ENCODE measurements around the gene BPGM.

BPGM gene

DNA sequence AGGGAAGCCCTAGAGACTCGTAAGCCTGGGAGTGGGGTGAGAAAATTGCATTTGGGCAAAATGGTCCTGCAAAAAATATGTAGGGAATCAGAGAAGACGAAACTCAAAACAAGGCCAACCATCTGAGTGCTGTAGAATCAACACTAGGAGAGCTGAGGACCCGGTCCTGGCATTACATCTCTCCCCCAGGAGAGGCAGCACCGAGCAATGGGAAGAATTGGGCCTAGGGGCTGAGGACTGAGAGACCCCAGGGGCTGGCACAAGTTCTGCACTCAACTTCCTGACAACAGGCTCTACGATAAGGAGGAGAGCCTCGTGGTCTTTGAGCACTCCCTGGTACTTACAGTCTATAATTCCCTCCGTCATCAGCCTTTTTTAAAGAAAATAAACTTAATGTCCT is 47.6 kb downstream of the BPGM start:
- TF ChIP-seq, protein P1, sequence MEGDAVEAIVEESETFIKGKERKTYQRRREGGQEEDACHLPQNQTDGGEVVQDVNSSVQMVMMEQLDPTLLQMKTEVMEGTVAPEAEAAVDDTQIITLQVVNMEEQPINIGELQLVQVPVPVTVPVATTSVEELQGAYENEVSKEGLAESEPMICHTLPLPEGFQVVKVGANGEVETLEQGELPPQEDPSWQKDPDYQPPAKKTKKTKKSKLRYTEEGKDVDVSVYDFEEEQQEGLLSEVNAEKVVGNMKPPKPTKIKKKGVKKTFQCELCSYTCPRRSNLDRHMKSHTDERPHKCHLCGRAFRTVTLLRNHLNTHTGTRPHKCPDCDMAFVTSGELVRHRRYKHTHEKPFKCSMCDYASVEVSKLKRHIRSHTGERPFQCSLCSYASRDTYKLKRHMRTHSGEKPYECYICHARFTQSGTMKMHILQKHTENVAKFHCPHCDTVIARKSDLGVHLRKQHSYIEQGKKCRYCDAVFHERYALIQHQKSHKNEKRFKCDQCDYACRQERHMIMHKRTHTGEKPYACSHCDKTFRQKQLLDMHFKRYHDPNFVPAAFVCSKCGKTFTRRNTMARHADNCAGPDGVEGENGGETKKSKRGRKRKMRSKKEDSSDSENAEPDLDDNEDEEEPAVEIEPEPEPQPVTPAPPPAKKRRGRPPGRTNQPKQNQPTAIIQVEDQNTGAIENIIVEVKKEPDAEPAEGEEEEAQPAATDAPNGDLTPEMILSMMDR (IDR thresholded peaks at IDR 0.05) = peak; percentile 9 to 29
- no peak overlapping the region for H3K4me3 ChIP-seq
- no peaks in the 10 kb centered on the region for H3K36me3 ChIP-seq
- no peaks in the 10 kb centered on the region for H3K9me3 ChIP-seq
- peak overlapping the region; percentile 87 to 90 for H3K27ac ChIP-seq
- no peak for DNase-seq
- intact Hi-C loops (cut with DNase I; ENCODE audit: low total_unique reads) = loop anchor here (5.0 to 10.0 kb wide), 3 partner anchors 63 to 248 kb away; no protein-coding TSS in a partner anchor
- peaks cover 0 to 77% (median 51%) of the 10 kb centered on the region in 4 donors for H3K4me1 ChIP-seq
- H3K27me3 ChIP-seq = no peaks in the 10 kb centered on the region

DNA sequence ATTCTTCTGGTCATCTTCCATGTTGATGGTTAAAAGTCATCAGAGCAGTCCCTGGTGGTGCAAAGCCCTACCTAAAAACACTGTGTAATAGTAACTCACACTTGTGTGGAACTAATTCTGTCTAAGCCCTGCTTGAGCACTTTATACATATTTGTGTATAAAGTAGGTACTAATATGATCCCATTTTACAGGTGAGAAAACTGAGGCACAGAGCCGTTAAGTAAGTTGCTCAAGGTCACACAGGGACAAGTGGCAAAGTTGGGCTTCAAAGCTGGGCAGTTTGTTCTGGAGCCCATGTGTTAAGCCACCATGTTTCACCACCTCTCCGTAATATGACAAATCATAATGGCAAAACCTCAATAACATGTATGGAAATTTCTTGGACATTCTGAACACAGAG is 48.1 kb downstream of the BPGM start:
- intact Hi-C loops (cut with DNase I; ENCODE audit: low total_unique reads) = loop anchor here (5.0 to 10.0 kb wide), 3 partner anchors 63 to 248 kb away; no protein-coding TSS in a partner anchor
- Histone ChIP-seq H3K36me3 (no peaks in the 10 kb centered on the region), H3K27me3 (no peaks in the 10 kb centered on the region), H3K4me3 (no peak overlapping the region), H3K4me1 (peaks cover 0 to 77% (median 53%) of the 10 kb centered on the region in 4 donors), H3K9me3 (no peaks in the 10 kb centered on the region), H3K27ac (peak overlapping the region; percentile 87 to 90)
- TF ChIP-seq, protein P1 (IDR thresholded peaks at IDR 0.05) = no peak
- DNase-seq = no peak

DNA sequence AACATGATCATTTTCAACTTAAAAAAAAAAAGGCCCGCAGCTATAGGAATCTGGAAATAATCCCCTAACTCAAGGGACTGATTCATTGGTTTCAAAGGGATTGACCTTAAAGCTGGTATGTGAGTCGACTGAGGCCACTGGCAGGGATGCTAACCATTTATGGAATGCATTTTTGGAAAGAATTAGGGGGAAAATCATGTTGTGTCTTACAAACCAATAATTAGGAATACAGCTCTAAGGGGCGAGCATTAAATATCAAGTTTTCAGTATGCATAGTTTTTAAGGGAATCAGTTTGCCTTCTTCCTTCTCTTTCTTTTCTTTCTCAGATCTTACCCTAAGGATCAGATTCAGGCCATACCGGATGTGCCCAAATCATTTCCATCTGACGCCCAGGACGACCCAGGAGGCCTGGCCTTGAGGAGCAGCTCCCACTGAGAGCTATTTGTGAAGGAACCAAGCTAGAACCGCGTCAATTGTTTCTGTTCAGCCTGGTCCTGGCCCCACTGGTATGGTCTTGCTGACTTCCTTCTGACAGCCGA is 48.7 kb downstream of the BPGM start:
- intact Hi-C loops (cut with DNase I; ENCODE audit: low total_unique reads) = loop anchor here (10.0 kb wide), 1 partner anchor 139 kb away; no protein-coding TSS in a partner anchor
- H3K36me3 ChIP-seq = no peaks in the 10 kb centered on the region
- no peaks in the 10 kb centered on the region for H3K27me3 ChIP-seq
- no peak overlapping the region for H3K4me3 ChIP-seq
- H3K9me3 ChIP-seq = no peaks in the 10 kb centered on the region
- TF ChIP-seq, protein P1 (IDR thresholded peaks at IDR 0.05) = no peak
- H3K27ac ChIP-seq = peak overlapping the region; percentile 87 to 90
- no peak for DNase-seq
- peaks cover 0 to 79% (median 56%) of the 10 kb centered on the region in 4 donors for H3K4me1 ChIP-seq

- H3K36me3 ChIP-seq = no peaks in the 10 kb centered on the region
- no peaks in the 10 kb centered on the region for H3K9me3 ChIP-seq
- peaks cover 0 to 74% (median 48%) of the 10 kb centered on the region in 4 donors for H3K4me1 ChIP-seq
- H3K27ac ChIP-seq = peak overlapping the region; percentile 87 to 90
- no peak for DNase-seq
- no peak overlapping the region for H3K4me3 ChIP-seq
- TF ChIP-seq, protein P1 (IDR thresholded peaks at IDR 0.05) = no peak
- H3K27me3 ChIP-seq = no peaks in the 10 kb centered on the region
- intact Hi-C loops (cut with DNase I; ENCODE audit: low total_unique reads) = loop anchor here (10.0 kb wide), 1 partner anchor 139 kb away; no protein-coding TSS in a partner anchor
Observed at GRCh38 chr7:134696261-134696660, 49.6 kb downstream of the BPGM start.

DNA sequence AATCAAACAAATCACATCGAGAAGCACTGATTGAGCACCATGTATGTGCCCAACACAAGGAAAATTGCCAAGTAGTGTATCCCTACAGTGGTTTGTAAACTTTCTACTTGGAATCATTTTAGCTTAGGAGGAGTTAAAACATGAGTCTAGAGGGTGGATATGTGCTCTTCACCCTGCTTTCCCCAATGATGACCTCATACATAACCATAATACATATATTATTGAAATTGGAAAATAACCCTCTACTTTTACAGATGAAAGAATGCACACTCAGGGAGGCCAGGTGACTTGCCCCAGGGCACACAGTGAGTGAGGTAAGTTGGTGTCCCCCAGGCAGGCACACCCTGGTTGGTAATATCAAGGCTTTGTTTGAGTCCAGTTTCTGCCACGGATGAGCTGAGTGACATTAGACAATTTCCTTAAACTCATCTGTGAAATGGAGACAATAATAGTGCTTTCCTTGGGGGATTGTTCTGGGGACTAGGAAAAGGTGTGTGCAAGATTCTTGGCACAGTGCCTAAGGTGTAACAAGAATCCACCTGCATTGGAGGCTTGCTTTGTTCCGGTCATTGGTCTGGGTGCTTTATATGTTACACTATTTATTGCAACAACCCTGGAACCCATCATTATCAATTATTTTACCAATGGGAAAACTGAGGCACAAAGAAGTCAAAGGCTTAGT is 50.7 kb downstream of the BPGM start:
- intact Hi-C loops (cut with DNase I; ENCODE audit: low total_unique reads) = loop anchor here (10.0 kb wide), 1 partner anchor 137 kb away; no protein-coding TSS in a partner anchor
- Histone ChIP-seq H3K4me3 (no peak overlapping the region), H3K27ac (peak overlapping the region in 1 of 2 donors; percentile 90), H3K4me1 (peaks cover 0 to 74% (median 38%) of the 10 kb centered on the region in 4 donors), H3K9me3 (no peaks in the 10 kb centered on the region), H3K36me3 (no peaks in the 10 kb centered on the region), H3K27me3 (no peaks in the 10 kb centered on the region)
- DNase-seq = no peak
- TF ChIP-seq, protein P1 (IDR thresholded peaks at IDR 0.05) = no peak
